ENCODE results near the gene MED22. TPM values are rescaled to one million over a fixed set of nuclear protein-coding genes. Genes with fewer than 3 reads are reported as not detected.
"Not testable (repeated sequence)": the region's sequence is repeated elsewhere in the genome, so short reads cannot be mapped to it uniquely, and the experiment has no call there.

Gene MED22
- total RNA-seq, 1 donor from 2014 or later: 52.2 TPM

DNA sequence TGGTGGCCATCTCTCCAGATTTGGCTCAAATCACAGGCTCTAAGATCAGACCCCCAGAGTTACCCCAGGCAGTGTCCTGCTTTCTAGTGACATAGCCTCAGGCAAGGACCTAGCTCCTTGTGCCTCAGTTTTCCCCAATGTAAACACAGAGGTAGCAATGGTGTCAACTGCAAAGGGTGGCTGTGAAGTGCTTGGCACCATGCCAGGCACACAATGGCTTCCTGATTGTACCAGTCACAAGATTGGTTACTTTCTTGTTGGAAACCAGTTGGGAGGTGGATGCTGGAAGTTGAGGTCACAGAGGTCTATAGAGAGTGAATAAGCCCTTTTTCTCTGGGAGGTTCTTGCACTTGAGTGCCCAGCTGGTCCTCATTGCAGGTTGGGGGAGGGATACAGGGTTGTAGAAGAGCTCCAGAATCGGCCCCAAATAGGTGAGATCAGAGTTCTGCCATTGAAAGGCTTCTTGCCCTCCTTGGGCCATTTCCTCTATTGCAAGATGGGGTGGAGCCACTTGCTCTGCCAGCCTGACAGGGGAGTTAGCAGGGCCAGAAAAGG lies 30.6 kb upstream of the MED22 start:
- intact Hi-C loops (cut with DNase I): loop anchor here (10.0 kb wide), 1 partner anchor 646 kb away; the partner anchor contains the start of gene BRD3OS
- no peaks in the 10 kb centered on the region for H3K27me3 ChIP-seq
- no peak overlapping the region for H3K4me3 ChIP-seq
- peaks cover 7% of the 10 kb centered on the region in 2 donors for H3K4me1 ChIP-seq
- no peaks in the 10 kb centered on the region for H3K9me3 ChIP-seq
- TF ChIP-seq, protein P1, sequence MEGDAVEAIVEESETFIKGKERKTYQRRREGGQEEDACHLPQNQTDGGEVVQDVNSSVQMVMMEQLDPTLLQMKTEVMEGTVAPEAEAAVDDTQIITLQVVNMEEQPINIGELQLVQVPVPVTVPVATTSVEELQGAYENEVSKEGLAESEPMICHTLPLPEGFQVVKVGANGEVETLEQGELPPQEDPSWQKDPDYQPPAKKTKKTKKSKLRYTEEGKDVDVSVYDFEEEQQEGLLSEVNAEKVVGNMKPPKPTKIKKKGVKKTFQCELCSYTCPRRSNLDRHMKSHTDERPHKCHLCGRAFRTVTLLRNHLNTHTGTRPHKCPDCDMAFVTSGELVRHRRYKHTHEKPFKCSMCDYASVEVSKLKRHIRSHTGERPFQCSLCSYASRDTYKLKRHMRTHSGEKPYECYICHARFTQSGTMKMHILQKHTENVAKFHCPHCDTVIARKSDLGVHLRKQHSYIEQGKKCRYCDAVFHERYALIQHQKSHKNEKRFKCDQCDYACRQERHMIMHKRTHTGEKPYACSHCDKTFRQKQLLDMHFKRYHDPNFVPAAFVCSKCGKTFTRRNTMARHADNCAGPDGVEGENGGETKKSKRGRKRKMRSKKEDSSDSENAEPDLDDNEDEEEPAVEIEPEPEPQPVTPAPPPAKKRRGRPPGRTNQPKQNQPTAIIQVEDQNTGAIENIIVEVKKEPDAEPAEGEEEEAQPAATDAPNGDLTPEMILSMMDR (IDR thresholded peaks at IDR 0.05): no peak
- no peak overlapping the region for H3K27ac ChIP-seq
- H3K36me3 ChIP-seq: peaks cover under 1 to 4% of the 10 kb centered on the region in 2 donors
- DNase-seq (ENCODE audit: low spot score in 2 of 2): no peak

DNA sequence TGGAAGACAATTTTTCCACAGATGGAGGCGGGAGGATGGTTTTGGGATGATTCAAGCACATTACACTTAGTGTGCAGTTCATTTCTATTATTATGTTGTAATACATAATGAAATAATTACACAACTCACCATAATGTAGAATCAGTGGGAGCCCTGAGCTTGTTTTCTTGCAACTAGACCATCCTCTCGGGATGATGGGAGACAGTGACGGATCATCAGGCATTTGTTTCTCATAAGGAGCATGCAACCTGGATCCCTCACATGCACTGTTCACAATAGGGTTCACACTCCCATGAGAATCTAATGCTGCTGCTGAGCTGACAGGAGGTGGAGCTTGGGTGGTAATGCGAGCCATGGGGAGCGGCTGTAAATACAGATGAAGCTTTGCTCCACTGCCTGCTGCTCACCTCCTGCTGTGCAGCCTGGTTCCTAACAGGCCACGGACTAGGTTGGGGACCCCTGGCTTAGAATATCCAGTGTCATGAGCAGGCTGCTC lies 29.8 kb upstream of the MED22 start:
- Histone ChIP-seq H3K27me3 (no peaks in the 10 kb centered on the region), H3K9me3 (no peaks in the 10 kb centered on the region), H3K36me3 (peaks cover 4 to 9% of the 10 kb centered on the region in 2 donors), H3K27ac (no peak overlapping the region), H3K4me1 (peaks cover 7 to 14% of the 10 kb centered on the region in 2 donors), H3K4me3 (no peak overlapping the region)
- intact Hi-C loops (cut with DNase I): loop anchor here (2.0 to 10.0 kb wide), 2 partner anchors 21 to 647 kb away; partner anchors contain the start of genes BRD3OS, SURF1 and SURF2
- no peak for DNase-seq (ENCODE audit: low spot score in 2 of 2)
- TF ChIP-seq, protein P1 (IDR thresholded peaks at IDR 0.05): no peak

DNA sequence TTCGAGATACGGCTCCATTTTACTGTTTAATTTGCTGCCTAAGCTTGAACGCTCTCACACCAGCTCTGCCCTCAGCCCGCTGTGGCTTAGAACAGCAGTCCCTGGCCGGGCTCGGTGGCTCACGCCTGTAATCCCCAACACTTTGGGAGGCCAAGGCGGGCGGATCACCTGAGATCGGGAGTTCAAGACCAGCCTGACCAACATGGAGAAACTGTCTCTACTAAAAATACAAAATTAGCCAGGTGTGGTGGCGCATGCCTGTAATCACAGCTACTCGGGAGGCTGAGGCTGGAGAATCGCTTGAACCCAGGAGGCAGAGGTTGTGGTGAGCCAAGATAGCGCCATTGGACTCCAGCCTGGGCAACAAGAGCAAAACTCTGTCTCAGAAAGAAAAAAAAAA lies 29.3 kb upstream of the MED22 start:
- H3K9me3 ChIP-seq; H3K27me3 ChIP-seq; DNase-seq (ENCODE audit: low spot score in 2 of 2); H3K27ac ChIP-seq; H3K4me3 ChIP-seq: not testable (repeated sequence)
- intact Hi-C loops (cut with DNase I): loop anchor here (2.0 to 10.0 kb wide), 2 partner anchors 20 to 648 kb away; partner anchors contain the start of genes BRD3OS, SURF1 and SURF2
- H3K36me3 ChIP-seq: peaks cover 4 to 14% of the 10 kb centered on the region in 2 donors
- H3K4me1 ChIP-seq: peaks cover 7 to 17% of the 10 kb centered on the region in 2 donors

GRCh38 chr9:133375724-133376654 lies 28.1 kb upstream of the MED22 start, which contains the start of the genes STKLD1 and SURF4:
Gene STKLD1, plus strand, starts transcription at chr9:133376366. Its CDS starts 108 bp downstream, at chr9:133376474.
Gene SURF4, minus strand, starts transcription at chr9:133376060. Its CDS starts 91 bp downstream, at chr9:133375969.
- Histone ChIP-seq H3K4me3 (peak within 1 kb of the TSS; percentile 97 to 98), H3K27ac (peak within 1 kb of the TSS; percentile 94 to 97), H3K4me1 (peaks cover 7 to 26% of the 10 kb centered on the region in 2 donors), H3K9me3 (no peaks in the 10 kb centered on the region), H3K36me3 (peaks cover 4 to 16% of the 10 kb centered on the region in 2 donors), H3K27me3 (no peaks in the 10 kb centered on the region)
- TF ChIP-seq, protein P1 (IDR thresholded peaks at IDR 0.05): peak in 1 of 3 experiments; percentile 18
- DNase-seq (ENCODE audit: low spot score in 2 of 2): peak; percentile 75 to 98
- intact Hi-C loops (cut with DNase I): loop anchor here (1.0 to 10.0 kb wide), 6 partner anchors 19 to 649 kb away; partner anchors contain the start of genes BRD3OS, CACFD1, MED22 and REXO4

GRCh38 chr9:133375116-133375723 lies 27.3 kb upstream of the MED22 start:
- H3K27me3 ChIP-seq: no peaks in the 10 kb centered on the region
- peak overlapping the region; percentile 94 to 97 for H3K27ac ChIP-seq
- H3K36me3 ChIP-seq: peaks cover 4 to 21% of the 10 kb centered on the region in 2 donors
- TF ChIP-seq, protein P1 (IDR thresholded peaks at IDR 0.05): no peak
- peak overlapping the region; percentile 97 to 98 for H3K4me3 ChIP-seq
- intact Hi-C loops (cut with DNase I): loop anchor here (10.0 kb wide), 1 partner anchor 650 kb away; the partner anchor contains the start of gene BRD3OS
- no peak for DNase-seq (ENCODE audit: low spot score in 2 of 2)
- H3K9me3 ChIP-seq: no peaks in the 10 kb centered on the region
- H3K4me1 ChIP-seq: peaks cover 7 to 26% of the 10 kb centered on the region in 2 donors

Data from ascending aorta (tissue), 2 donors.